Midbrain (tissue), 1 donor: Measurements from ENCODE around the gene EFHD2.
"Not testable (repeated sequence)": the region's sequence is repeated elsewhere in the genome, so short reads cannot be mapped to it uniquely, and the experiment has no call there.

Experiments used
- DNase-seq: peaks from one replicate; lab custom pipeline; 2025; lab: John Stamatoyannopoulos, UW

The EFHD2 gene

GRCh38 chr1:15452866-15453571 is 43.3 kb downstream of the EFHD2 start:
- DNase-seq = no peak

- no peak for DNase-seq
Measured at GRCh38 chr1:15453734-15454133, 44.0 kb downstream of the EFHD2 start.

GRCh38 chr1:15454256-15454655 is 44.6 kb downstream of the EFHD2 start:
- no peak for DNase-seq

- no peak for DNase-seq
Measured at GRCh38 chr1:15455522-15455921, 45.8 kb downstream of the EFHD2 start.

GRCh38 chr1:15456313-15456954 is 46.7 kb downstream of the EFHD2 start, which contains the start of gene CELA2A:
TSS of gene CELA2A (plus strand) at chr1:15456732. CDS start at chr1:15456754, 22 bp downstream.
- DNase-seq = no peak

GRCh38 chr1:15457585-15457984 is 47.9 kb downstream of the EFHD2 start:
- no peak for DNase-seq

GRCh38 chr1:15458388-15458787 is 48.7 kb downstream of the EFHD2 start:
- DNase-seq = not testable (repeated sequence)

GRCh38 chr1:15459771-15460707 is 50.4 kb downstream of the EFHD2 start:
- no peak for DNase-seq

GRCh38 chr1:15460708-15461095 is 51.0 kb downstream of the EFHD2 start:
- no peak for DNase-seq

GRCh38 chr1:15463064-15463800 is 53.5 kb downstream of the EFHD2 start:
- not testable (repeated sequence) for DNase-seq

GRCh38 chr1:15463926-15464322 is 54.2 kb downstream of the EFHD2 start:
- DNase-seq = not testable (repeated sequence)

GRCh38 chr1:15465674-15466073 is 56.0 kb downstream of the EFHD2 start:
- no peak for DNase-seq

GRCh38 chr1:15466955-15467625 is 57.4 kb downstream of the EFHD2 start:
- DNase-seq = not testable (repeated sequence)

GRCh38 chr1:15468145-15468544 is 58.5 kb downstream of the EFHD2 start:
- no peak for DNase-seq

GRCh38 chr1:15469361-15469760 is 59.7 kb downstream of the EFHD2 start:
- no peak for DNase-seq

GRCh38 chr1:15469821-15470448 is 60.2 kb downstream of the EFHD2 start:
- peak; percentile 3 for DNase-seq

- not testable (repeated sequence) for DNase-seq
Measured at GRCh38 chr1:15471067-15471466, 61.4 kb downstream of the EFHD2 start.

- DNase-seq = not testable (repeated sequence)
Measured at GRCh38 chr1:15471723-15472122, 62.0 kb downstream of the EFHD2 start.

- DNase-seq = no peak
Measured at GRCh38 chr1:15472587-15472986, 62.9 kb downstream of the EFHD2 start.

- no peak for DNase-seq
Measured at GRCh38 chr1:15475752-15476314, 66.1 kb downstream of the EFHD2 start, which contains the start of gene CELA2B. TSS of gene CELA2B (plus strand) at chr1:15476104. CDS start at chr1:15476126, 22 bp downstream.
